Endothelial cell of umbilical vein (primary cell): ENCODE measurements around the gene ZP1. TPM values are rescaled to one million over a fixed set of nuclear protein-coding genes. Genes with fewer than 3 reads are reported as not detected.

Experiments used
- BruUV-seq: library from RNA; stranded (reverse); fragments of 400-500 nt; replicated peaks from 2 replicates; lab custom pipeline; 2021; lab: Mats Ljungman, UMichigan
- CTCF ChIA-PET: fragments of 300-600, 350-600 bp; sonication (Branson Sonifier 250); formaldehyde crosslinking; loops from one replicate; lab custom pipeline; 2021; ENCODE audit warnings: antibody characterized with exemption, inconsistent platforms; lab: Charles Lee
- POLR2A ChIA-PET: fragments of 300-600, 350-600 bp; sonication (Branson Sonifier 250); formaldehyde crosslinking; loops from one replicate; lab custom pipeline; 2021; ENCODE audit warnings: antibody characterized with exemption, inconsistent platforms; lab: Charles Lee
- DNase-seq: peaks from one replicate; pipeline ENCODE4 v3.0.0-alpha.2; 2011; ENCODE audit warnings: low read depth, low spot score
- FAIRE-seq: peaks from 2 replicates; lab custom pipeline; 2011; peaks lifted over from hg19 to GRCh38; lab: Jason Lieb, UNC
- H2AFZ ChIP-seq: 2 replicates; pipeline ENCODE4 v1.6.0; 2012; ENCODE audit warnings: low read depth, low read length, control low read depth, inconsistent platforms
- H3K27ac ChIP-seq: 2 replicates; pipeline ENCODE4 v1.5.1; 2011; ENCODE audit warnings: low read depth, mild to moderate bottlenecking, control low read depth, low read length, moderate library complexity; ENCODE audit not compliant: insufficient read depth
- H3K27me3 ChIP-seq, 2 experiments: 2 replicates each; pipeline versions ENCODE4 v1.6.0 to v1.6.1; 2011; ENCODE audit warnings: low read length in 2 of 2, mixed read lengths in 1 of 2; ENCODE audit not compliant: control insufficient read depth in 2 of 2, insufficient read depth in 2 of 2
- H3K36me3 ChIP-seq, 2 experiments: 2 replicates in 1 of 2; 3 replicates in 1 of 2; pipeline ENCODE4 v1.5.1; 2011; ENCODE audit warnings: low read length in 2 of 2, mild to moderate bottlenecking in 1 of 2, moderate library complexity in 1 of 2; ENCODE audit not compliant: control insufficient read depth in 2 of 2, insufficient read depth in 2 of 2; ENCODE audit errors: extremely low read depth in 1 of 2
- H3K4me1 ChIP-seq: 3 replicates; pipeline ENCODE4 v1.5.1; 2011; ENCODE audit warnings: mild to moderate bottlenecking, low read length; ENCODE audit not compliant: control insufficient read depth, insufficient read depth; ENCODE audit errors: extremely low read depth
- H3K4me2 ChIP-seq: 2 replicates; pipeline ENCODE4 v1.6.1; 2011; ENCODE audit warnings: low read length, control low read depth, mixed read lengths; ENCODE audit not compliant: insufficient read depth
- H3K4me3 ChIP-seq, 3 experiments: fragments of 200-600 bp in 1 of 3; sonication (generic), shearing (Covaris generic) in 1 of 3; replicated peaks in 1 of 3; 2 replicates each; pipeline ENCODE4 v1.5.1; 2011 to 2016; ENCODE audit warnings: control low read depth in 3 of 3, low read length in 3 of 3, mild to moderate bottlenecking in 2 of 3, inconsistent platforms in 1 of 3, low read depth in 1 of 3, moderate library complexity in 1 of 3; ENCODE audit not compliant: insufficient read depth in 1 of 3
- H3K79me2 ChIP-seq: 2 replicates; pipeline ENCODE4 v1.6.0; 2012; ENCODE audit warnings: low read length, inconsistent platforms; ENCODE audit not compliant: control insufficient read depth, insufficient read depth
- H3K9ac ChIP-seq: replicated peaks from 2 replicates; pipeline ENCODE3; 2011; ENCODE audit warnings: low read length, control low read depth; ENCODE audit not compliant: insufficient read depth; ENCODE audit errors: extremely low read depth
- H3K9me1 ChIP-seq: replicated peaks from 3 replicates; pipeline ENCODE4 v1.6.0; 2011; ENCODE audit warnings: mild to moderate bottlenecking, low read length; ENCODE audit not compliant: control insufficient read depth, insufficient read depth; ENCODE audit errors: extremely low read depth
- H3K9me3 ChIP-seq: replicated peaks from 2 replicates; pipeline ENCODE4 v1.5.1; 2012; ENCODE audit warnings: low read length, inconsistent platforms; ENCODE audit not compliant: control insufficient read depth, insufficient read depth
- H4K20me1 ChIP-seq: replicated peaks from 2 replicates; pipeline ENCODE3; 2011; ENCODE audit warnings: mild to moderate bottlenecking, low read length; ENCODE audit not compliant: control insufficient read depth, insufficient read depth; ENCODE audit errors: extremely low read depth
- CTCF ChIP-seq, 2 donors: IDR thresholded peaks; 1 replicate in 1 of 2; 2 replicates in 1 of 2; pipeline ENCODE4 v1.5.1; 2011; ENCODE audit warnings: low read length in 2 of 2, mild to moderate bottlenecking in 2 of 2, moderate library complexity in 2 of 2, control low read depth in 1 of 2, inconsistent platforms in 1 of 2, low read depth in 1 of 2; ENCODE audit not compliant: insufficient read depth in 1 of 2; ENCODE audit errors: extremely low read depth in 1 of 2
- EZH2 ChIP-seq: IDR thresholded peaks from 2 replicates; pipeline ENCODE4 v1.6.1; 2012; ENCODE audit warnings: borderline replicate concordance, low read depth, mild to moderate bottlenecking, moderate library complexity, low read length, inconsistent platforms; ENCODE audit not compliant: severe bottlenecking
- FOS ChIP-seq: IDR thresholded peaks from 2 replicates; pipeline ENCODE4 v1.6.1; 2011; ENCODE audit warnings: mild to moderate bottlenecking, low read length, moderate library complexity, borderline replicate concordance; ENCODE audit not compliant: insufficient read depth
- GATA2 ChIP-seq: IDR thresholded peaks from 2 replicates; pipeline ENCODE4 v1.7.0; 2011; ENCODE audit warnings: low read depth, mild to moderate bottlenecking, moderate library complexity, mixed read lengths, low read length; ENCODE audit not compliant: insufficient read length, insufficient read depth
- JUN ChIP-seq: IDR thresholded peaks from 2 replicates; pipeline ENCODE4 v1.6.1; 2011; ENCODE audit warnings: borderline replicate concordance, low read depth; ENCODE audit not compliant: insufficient read length, insufficient read depth
- MAX ChIP-seq: IDR thresholded peaks from 2 replicates; pipeline ENCODE4 v1.6.1; 2011; ENCODE audit not compliant: insufficient read depth, insufficient read length
- MYC ChIP-seq: IDR thresholded peaks from one replicate; pipeline ENCODE4 v1.6.1; 2011; ENCODE audit warnings: mild to moderate bottlenecking, low read depth, low read length
- POLR2A ChIP-seq: IDR thresholded peaks from 2 replicates; pipeline ENCODE4 v1.6.1; 2012; ENCODE audit warnings: low read depth, mild to moderate bottlenecking, control low read depth, low read length
- POLR2AphosphoS5 ChIP-seq: IDR thresholded peaks from 2 replicates; pipeline ENCODE4 v1.6.1; 2012; ENCODE audit warnings: low read depth, mild to moderate bottlenecking, control low read depth, low read length, moderate library complexity; ENCODE audit not compliant: insufficient read depth
- dilution Hi-C: fragments of 300-500 bp; cut with MboI; formaldehyde crosslinking; loops from one replicate; pipeline ENCODE4 v1.15.0; 2019; ENCODE audit warnings: low sequenced_read_pairs; ENCODE audit not compliant: extremely low pct_ligation_motif_present
- intact Hi-C: fragments of 100-400 bp; cut with micrococcal nuclease; formaldehyde crosslinking; loops from one replicate; pipeline ENCODE4 v1.10.0; 2022
- polyA plus RNA-seq, 4 experiments: library from polyadenylated mRNA; depleted of rRNA in 3 of 4; stranded (reverse) in 3 of 4; unstranded in 1 of 4; fragments of >200 nt; gene quantifications; 2 replicates each; pipeline versions ENCODE4 v1.2.1 to v1.2.3, GENCODE V29; 2011 to 2012; ENCODE audit warnings: missing spikeins in 1 of 4
- total RNA-seq: library from RNA; stranded (reverse); gene quantifications from 2 replicates; pipeline ENCODE4 v1.2.3, GENCODE V29; 2021

The ZP1 gene
- total and polyA plus RNA-seq, 2 donors (not counting 3 experiments of a cell fraction or from before 2014, with no cell fraction given), result not detected

- H3K9me1 ChIP-seq, result no peaks in the 10 kb centered on the region
- no peaks in the 10 kb centered on the region for H3K9me3 ChIP-seq
- peaks cover 0 to 6% of the 10 kb centered on the region in 2 experiments for H3K27me3 ChIP-seq
- intact Hi-C loops, result loop anchor here (10.0 kb wide), 1 partner anchor 225 kb away; no protein-coding TSS in a partner anchor
- H4K20me1 ChIP-seq, result no peaks in the 10 kb centered on the region
- no peak for TF ChIP-seq POLR2A
- dilution Hi-C loops, result no loop called here
- FAIRE-seq, result no peak
- H3K79me2 ChIP-seq, result peaks cover 19% of the 10 kb centered on the region
- DNase-seq, result no peak
- no peak overlapping the region for H2AFZ ChIP-seq
- no TSS peak for BruUV-seq
- no peak overlapping the region for H3K27ac ChIP-seq
- no peaks in the 10 kb centered on the region for H3K36me3 ChIP-seq
- H3K4me3 ChIP-seq, result no peak overlapping the region
- ChIA-PET POLR2A (no interaction called here), CTCF (interaction anchor here (1.5 kb wide), 2 partner anchors 11 to 79 kb away, joined by 4 to 6 read pairs; no protein-coding TSS in a partner anchor)
- H3K4me1 ChIP-seq, result peaks cover 26% of the 10 kb centered on the region
- no peak overlapping the region for H3K9ac ChIP-seq
- no peak overlapping the region for H3K4me2 ChIP-seq
Observed at GRCh38 chr11:60910281-60910687, 42.9 kb downstream of the ZP1 start.

- Histone ChIP-seq H4K20me1 (no peaks in the 10 kb centered on the region), H3K9me3 (no peaks in the 10 kb centered on the region), H3K79me2 (peaks cover 17% of the 10 kb centered on the region), H3K27ac (no peak overlapping the region), H3K9ac (no peak overlapping the region), H3K4me2 (no peak overlapping the region), H3K4me3 (no peak overlapping the region), H3K9me1 (no peaks in the 10 kb centered on the region), H3K36me3 (no peaks in the 10 kb centered on the region), H3K27me3 (peaks cover 0 to 6% of the 10 kb centered on the region in 2 experiments), H2AFZ (peak overlapping the region; percentile 16), H3K4me1 (peaks cover 28% of the 10 kb centered on the region)
- CTCF ChIA-PET, result interaction anchor here (1.5 kb wide), 1 partner anchor 11 kb away, joined by 6 read pairs; no protein-coding TSS in a partner anchor
- intact Hi-C loops (loop anchor here (10.0 kb wide), 1 partner anchor 224 kb away; no protein-coding TSS in a partner anchor), dilution Hi-C loops (no loop called here)
- no peak for DNase-seq
- peak; percentile 56 for FAIRE-seq
- BruUV-seq, result no TSS peak
- no peak for TF ChIP-seq JUN
- no peak for TF ChIP-seq EZH2
- TF ChIP-seq GATA2, result no peak
- TF ChIP-seq FOS, result no peak
- TF ChIP-seq MYC, result no peak
- no peak for TF ChIP-seq POLR2AphosphoS5
- no peak for TF ChIP-seq CTCF (IDR thresholded peaks at IDR 0.05; ENCODE audit: extremely low read depth in 1 of 2, insufficient read depth in 1 of 2, low read depth in 1 of 2, low read length in 2 of 2)
- no peak for TF ChIP-seq MAX
- no peak for TF ChIP-seq POLR2A
- POLR2A ChIA-PET, result no interaction called here
Observed at GRCh38 chr11:60910711-60911380, 43.5 kb downstream of the ZP1 start.
